Activated T-helper 1 cell treated with Interleukin-2 at 50 U/mL for 16 hours (primary cell): ENCODE results near the gene ANO9.
"Not testable (repeated sequence)": the region's sequence is repeated elsewhere in the genome, so short reads cannot be mapped to it uniquely, and the experiment has no call there.

Experiments
- DNase-seq: peaks from one replicate; pipeline ENCODE4 v3.0.0-alpha.2; 2020; ENCODE audit warnings: low read depth

Gene ANO9

DNA sequence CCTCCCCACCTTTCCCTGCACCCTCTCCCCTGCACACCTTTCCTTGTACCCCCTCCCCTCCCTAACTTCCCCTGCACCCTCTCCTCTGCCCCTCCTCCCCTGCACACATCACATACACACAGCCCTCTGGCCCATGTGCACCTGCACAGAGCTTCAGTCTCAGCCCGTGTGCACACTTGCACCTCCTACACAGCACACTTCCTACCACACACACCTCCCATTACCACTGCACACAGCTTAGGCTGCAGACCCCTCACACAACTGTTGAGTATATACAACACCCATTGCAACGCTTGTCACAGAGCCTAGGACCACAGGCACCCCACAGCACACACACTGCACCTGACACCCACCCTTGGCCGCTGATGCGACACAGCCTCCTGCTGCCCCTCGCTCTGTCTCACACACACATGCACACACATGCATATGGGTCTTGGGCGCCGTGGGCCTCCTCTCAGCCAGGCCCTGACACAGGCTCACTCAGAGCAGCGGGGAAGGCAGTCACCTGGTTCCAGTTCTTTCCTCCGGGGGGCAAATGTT, 27.4 kb downstream of the ANO9 start:
- DNase-seq, result no peak

DNA sequence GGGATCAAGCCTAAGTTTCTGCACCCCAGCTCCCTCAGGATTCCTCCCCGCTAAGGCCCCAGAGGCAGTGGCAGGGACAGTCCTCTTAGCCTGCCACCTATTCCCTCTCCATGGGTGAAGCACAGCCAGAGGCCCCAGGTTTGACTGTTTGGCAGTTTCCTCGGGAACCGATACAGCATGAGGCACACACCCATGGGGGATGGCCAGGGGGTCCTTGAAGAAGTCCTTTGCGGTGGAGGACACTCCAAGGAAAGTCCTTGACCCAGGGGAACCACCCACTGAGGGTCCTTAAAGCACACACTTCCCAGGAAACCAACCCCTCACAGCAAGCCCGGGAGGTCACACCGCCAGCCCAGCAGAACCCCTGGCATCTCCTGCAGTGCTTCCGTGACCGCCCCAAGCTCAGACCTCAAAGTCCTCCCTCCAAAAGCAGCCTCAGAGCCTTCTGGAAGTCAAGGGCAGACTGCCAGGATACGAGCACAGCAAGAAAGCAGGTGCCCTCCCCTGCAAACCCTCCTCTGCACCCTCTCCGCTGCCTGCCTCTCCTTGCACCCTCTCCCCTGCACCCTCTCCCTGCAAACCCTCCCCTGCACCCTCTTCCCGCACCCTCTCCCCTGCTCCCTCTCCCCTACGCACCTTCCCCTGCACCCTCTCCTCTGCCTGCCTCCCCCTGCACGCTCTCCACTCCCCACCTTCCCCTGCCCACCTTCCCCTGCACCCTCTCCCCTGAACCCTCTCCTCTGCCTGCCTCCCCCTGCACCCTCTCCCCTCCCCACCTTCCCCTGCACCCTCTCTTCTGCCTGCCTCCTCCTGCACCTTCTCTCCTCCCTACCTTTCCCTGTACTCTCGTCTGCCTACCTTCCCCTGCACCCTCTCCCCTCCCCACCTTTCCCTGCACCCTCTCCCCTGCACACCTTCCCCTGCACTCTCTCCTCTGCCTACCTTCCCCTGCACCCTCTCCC, 28.4 kb downstream of the ANO9 start:
- no peak for DNase-seq

DNA sequence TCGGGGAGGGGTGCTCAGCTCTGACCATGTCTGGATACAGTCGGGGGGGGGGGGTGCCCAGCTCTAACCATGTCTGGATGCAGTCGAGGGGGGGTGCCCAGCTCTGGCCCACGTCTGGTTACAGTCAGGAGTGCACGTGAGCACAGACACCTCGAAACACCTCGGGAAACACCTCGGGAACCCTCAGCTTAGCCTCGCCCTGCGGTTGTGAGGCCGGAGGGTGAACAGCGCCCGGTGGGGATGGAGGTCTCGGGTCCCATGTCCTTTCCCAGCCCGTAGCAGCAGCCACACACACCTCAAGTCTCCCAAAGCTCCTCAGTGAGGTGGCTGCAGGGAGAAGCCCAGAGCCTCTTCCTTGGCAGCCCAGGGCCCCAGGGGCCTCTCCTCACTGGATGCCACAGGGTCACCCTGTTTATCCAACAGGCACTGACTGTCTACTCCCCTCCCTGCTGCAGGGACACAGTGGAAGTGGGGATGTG, 29.1 kb downstream of the ANO9 start:
- DNase-seq, result no peak

DNA sequence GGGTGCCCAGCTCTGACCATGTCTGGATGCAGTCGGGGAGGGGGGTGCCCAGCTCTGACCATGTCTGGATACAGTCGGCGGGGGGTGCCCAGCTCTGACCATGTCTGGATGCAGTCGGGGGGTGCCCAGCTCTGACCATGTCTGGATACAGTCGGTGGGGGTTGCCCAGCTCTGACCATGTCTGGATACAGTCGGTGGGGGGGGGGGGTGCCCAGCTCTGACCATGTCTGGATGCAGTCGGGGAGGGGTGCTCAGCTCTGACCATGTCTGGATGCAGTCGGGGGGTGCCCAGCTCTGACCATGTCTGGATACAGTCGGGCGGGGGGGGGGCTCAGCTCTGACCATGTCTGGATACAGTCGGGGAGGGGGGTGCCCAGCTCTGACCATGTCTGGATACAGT, 30.3 kb downstream of the ANO9 start:
- DNase-seq, result not testable (repeated sequence)

DNA sequence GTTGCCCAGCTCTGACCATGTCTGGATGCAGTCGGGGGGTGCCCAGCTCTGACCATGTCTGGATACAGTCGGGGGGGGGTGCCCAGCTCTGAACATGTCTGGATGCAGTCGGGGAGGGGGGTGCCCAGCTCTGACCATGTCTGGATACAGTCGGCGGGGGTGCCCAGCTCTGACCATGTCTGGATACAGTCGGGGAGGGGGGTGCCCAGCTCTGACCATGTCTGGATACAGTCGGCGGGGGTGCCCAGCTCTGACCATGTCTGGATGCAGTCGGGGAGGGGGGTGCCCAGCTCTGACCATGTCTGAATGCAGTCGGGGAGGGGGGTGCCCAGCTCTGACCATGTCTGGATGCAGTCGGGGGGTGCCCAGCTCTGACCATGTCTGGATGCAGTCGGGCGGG, 31.1 kb downstream of the ANO9 start:
- DNase-seq, result not testable (repeated sequence)

DNA sequence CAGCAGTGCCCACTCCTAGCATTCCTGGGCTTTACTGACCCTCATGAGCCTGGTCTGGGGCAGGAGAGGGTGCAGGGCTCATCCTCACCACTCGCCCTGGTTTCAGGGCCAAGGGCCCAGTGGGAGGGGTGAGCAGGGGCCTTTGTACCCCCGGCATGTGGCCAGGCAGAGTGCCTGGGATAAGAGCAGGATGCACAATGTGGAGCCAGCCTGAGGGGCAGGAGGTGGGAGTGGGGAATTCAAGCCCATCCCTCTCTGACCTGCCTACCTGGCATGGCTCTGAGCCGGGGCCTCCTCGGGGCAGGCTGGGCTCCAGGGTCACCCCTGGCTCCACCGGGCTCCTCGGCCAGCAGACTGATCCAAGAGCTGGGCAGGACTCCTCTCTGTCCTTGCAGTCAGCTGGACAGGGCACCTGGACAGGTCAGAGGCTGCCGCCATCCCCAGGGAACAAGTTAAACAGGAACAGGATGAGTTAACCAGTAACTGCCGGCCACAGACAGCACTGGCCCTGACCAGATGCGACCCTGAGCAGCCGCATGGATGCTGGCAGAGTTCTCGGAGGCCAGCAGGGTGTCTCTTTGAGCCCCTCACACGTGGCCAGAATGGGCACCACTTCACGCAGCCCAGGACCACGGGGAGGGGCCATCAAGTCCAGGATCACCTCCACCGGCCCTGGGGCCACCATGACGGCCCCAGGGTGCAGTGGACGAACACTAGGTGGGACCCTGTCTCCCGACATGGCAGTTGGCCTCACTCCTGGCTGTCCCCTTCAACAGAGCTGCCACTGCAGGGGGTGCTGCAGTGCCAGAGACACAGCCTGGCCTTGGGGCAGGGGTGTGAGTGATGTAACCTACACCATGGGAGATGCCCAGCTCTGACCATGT, 32.0 kb downstream of the ANO9 start:
- DNase-seq, result no peak

DNA sequence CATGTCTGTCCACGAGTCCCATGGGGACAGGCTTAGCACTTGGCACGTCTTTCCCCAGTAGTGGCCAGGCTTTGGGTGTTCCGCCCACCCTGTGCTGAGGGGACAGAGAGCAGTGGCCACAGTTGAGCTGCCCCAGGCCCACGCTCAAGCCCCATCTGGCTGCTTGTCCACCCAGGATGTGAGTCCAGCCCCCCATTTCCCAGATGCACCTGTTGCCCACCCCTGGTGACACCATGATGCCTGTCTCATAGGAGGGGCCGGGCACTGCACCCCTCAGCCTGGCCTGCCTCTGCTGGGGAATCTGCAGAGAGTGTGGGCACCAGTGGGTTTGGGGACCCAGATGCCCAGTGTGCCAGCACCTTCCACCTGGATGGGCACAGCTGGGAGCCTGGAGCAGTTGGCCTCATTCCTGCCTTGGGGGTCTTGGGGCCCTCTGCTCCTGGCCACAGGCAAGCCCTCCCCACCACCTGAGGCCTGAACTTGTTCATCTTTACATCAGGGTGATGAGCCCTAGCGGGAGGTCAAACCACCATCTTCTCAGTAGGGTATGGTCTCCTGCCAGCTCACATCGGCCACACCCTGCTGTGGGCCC, 32.7 kb downstream of the ANO9 start:
- no peak for DNase-seq

DNA sequence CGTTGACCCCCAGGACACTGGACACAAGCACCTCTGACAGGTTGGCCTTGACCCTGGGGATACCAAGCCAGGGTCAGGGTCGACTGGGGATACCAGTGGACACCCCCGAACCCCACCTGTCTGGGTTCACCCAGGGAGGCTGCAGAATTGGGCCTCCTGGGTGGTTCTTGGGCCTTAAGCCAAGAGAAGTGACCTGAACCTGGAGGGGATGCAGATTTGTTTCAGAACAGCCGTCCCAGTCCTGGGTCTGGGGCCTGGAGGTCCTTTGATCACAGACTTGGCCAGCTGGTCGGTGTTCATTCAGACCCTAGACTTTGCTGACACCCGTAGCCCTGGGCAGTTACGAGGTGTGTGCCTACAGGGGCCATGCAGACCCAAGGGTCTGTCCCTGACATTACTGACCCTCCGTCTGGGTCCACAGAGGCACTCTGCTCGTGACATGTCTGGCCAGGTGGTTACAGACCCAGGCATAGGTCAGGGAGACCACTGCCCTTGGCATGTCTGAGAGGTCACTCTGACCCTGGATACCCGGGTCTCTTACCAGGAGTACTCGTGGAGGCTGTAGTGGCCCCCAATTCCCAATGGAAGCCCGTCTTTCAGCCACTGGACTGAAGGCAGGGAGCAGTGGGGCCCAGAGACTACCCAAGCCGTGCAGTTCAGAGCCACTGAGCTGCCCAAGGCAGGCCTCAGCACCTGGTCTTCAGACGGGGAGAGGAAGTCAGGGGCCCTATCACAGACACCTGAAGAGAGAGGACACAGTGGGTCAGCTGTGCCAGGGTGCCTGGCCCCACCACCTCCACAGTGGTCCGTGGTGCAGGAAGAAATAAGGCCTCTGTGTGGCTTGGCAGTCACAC, 33.4 kb downstream of the ANO9 start:
- DNase-seq, result no peak

DNA sequence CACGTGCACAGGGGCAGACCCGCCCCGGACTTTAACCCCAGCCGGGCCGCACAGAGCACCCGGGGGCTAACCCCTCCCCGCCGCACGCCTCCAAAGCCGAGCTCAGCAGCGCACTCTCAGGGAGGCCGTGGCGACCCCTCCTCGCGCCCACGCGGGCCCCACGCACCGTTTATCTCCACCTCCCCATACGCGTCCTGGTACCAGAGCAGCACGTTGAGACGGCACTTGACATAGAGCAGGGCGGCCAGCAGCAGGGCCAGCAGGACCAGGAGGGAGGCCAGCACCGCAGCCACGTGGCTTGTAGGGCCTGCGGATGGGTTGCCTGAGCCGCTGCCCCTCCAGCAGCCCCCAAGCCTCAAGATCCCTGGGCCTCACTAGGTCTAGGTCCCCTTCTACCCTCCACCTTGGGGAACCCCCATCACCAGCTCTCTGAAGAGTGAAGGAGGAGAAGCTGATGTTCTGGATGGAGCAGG, 34.1 kb downstream of the ANO9 start:
- DNase-seq, result no peak

DNA sequence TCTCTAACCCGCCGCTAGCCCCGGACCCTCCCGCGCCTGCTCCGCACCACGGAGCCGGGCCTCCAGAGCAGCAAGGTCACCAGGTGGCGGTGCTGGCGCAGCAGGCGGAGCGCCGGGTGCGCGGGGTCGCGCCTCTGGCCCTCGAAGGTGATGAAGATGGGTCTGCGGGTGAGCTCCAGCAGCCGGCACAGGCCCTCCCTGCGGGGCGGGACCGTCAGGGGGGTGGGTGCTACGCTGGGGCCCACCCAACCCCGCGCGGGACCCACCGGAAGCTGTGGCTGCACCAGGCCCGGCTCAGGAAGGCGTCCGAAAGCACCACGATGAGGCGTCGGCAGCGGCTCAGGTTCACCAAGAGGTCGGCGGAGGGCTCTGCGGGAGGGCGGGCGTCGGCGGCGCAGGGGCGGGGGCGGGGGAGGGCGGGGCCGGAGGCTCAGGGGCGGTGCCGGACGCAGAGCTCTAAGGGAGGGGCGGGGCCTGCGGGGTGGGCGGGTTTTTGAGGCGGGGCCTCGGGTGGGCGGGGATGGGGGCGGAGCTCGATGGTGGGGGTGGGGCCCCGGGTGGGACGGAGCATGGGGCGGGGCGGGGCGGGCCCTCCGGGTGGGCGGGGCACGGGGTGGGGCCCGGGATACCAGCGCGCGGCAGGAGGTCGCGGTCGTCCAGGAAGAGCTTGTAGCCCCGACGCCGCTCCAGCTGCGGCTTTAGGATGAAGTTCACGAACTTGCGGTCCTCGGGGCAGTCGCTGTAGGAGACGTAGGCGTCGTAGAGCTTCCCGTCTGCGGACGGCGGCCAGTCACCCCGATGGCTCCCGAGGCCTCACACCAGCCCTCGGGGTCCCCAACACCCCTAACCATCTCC, 34.8 kb downstream of the ANO9 start:
- DNase-seq, result peak; percentile 89

DNA sequence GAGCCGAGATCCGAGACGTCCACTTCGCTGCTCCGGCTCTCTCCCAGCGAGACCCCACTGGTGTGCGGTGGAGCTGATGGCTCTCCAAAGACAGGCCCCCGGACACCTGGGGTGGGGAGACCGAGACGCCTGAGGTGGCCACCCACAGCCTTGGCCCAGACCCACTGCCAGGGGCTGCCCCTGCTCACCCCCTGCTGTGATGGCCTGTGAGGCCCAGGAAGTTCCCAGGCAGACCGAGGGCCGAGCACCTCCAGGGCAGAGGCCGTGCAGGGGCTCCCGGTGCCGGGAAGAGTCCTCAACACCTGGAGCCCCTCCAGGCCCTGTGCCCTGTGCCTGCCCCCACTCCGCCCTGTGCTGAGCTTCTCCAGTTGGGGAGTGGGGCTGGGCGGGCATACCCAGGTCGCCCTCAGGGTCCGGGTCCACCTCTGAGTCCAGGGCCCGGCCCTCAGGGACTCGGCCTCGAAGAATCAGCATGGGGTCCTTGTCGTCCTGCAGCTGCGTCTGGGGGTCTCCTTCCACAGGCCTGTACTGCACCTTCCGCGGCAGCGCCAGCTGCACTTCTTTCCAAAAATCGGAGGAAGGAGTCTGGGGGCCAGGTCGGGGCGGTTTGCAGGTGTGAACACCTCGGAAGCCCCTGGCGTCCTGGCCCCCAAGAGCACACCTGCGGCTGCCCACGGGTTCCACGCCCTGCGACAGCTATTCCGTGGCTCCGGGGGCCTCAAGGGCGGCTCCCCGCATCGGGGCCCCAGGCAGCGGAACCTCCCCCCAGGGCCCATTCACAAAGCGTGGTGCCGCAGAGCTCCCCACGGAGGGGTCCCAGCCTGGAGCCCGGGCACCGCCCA, 35.6 kb downstream of the ANO9 start:
- DNase-seq, result no peak

DNA sequence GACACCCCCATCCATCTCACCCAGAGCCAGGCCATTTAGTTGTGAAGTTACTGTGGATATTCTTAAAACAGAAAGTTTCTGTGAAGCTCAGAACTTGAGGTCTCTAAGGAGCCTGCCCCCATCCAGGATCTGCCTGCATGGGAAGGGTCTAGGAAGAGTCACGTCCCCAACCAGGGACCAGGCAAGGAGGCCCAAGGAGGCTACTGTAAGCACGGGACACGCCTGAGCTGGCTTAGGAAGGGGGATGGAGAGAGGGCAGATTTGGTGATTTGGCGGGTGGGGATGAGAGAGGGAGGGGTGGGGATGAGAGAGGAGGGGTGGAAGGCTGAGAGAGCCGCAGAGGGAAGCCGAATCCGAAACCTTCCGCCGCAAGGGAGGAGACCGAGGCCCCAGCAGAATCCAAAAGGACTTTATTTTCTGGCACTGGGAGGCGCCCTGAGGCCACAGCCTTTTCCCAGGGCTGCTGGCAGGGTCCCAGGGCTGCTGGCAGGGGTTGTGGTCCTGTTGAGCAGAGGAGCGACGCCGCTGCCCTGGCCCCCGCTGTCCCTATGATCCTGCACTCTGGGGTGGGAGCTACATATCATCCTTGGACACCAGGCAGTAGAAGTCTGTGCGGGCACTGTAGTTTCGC, 36.4 kb downstream of the ANO9 start:
- no peak for DNase-seq

DNA sequence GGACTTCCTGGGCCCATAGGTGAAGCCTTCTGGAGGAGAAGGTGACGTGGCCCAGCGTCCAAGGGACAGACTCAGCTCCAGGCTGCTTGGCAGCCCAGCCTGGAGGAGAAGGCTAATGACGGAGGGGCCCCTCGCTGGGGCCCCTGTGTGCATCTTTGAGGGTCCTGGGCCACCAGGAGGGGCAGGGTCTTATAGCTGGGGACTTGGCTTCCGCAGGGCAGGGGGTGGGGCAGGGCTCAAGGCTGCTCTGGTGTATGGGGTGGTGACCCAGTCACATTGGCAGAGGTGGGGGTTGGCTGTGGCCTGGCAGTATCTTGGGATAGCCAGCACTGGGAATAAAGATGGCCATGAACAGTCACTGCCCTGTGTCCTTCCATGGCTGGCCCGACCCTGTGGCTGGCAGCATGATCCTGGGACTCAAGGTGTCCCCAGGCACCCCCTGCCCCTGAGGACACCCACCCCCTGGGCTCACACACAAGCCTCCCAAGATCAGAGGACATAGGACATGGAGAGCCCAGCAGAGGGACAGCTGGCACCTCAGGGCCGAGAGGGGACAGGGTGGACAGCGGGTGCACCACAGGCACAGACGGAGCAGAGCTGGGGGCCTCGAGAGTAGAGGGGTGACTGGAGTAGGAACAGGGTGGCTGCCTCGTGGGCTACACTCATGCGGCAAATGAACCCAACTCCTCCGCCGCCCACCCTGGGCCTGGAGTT, 37.1 kb downstream of the ANO9 start:
- no peak for DNase-seq

DNA sequence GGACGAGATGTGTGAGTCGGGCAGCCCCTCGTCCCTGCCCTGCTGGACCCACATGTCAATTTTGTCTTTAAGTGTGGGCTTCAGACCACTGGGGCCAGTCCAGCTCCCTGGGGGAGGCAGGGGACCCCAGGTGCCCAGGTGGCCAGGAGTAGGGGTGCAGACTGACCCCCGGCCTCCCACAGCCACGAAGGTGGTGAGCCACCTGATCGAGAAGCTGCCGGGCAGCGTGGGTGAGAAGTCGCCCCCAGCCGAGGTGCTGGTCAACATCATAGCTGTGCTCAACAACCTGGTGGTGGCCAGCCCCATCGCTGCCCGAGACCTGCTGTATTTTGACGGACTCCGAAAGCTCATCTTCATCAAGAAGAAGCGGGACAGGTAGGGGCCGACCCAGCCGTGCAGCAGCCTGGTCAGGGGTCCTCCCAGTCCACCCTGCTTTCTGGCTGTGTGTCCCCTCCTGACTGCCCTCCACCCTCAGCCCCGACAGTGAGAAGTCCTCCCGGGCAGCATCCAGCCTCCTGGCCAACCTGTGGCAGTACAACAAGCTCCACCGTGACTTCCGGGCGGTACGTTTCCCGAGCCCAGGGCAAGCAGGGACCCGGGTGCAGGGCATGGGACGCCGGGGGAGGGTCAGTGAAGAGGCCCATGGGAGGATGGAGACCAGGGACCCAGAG, 37.9 kb downstream of the ANO9 start:
- DNase-seq, result no peak

DNA sequence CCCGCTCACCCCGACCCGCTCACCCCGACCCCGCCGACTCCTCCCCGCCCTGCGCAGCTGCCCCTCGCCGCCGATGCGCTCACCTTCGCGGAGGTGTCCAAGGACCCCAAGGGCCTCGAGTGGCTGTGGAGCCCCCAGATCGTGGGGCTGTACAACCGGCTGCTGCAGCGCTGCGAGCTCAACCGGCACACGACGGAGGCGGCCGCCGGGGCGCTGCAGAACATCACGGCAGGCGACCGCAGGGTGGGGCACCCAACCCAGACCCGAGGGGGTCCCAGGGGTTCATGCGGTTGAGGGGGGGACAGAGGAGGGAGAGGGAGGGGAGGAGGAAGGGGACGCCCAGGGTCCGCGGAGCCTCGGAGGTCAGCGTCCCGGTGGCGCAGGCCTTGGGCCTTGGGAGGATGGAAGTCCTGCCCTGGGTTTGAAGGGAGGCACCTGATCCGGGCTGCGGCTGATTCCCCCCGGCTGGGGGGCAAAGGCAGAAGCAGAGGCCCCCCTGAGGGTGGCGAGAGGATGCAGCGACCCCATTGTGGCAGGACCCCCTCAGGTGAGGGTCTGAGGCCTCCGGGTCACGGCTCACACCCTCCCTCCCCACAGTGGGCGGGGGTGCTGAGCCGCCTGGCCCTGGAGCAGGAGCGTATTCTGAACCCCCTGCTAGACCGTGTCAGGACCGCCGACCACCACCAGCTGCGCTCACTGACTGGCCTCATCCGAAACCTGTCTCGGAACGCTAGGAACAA, 38.6 kb downstream of the ANO9 start:
- no peak for DNase-seq

DNA sequence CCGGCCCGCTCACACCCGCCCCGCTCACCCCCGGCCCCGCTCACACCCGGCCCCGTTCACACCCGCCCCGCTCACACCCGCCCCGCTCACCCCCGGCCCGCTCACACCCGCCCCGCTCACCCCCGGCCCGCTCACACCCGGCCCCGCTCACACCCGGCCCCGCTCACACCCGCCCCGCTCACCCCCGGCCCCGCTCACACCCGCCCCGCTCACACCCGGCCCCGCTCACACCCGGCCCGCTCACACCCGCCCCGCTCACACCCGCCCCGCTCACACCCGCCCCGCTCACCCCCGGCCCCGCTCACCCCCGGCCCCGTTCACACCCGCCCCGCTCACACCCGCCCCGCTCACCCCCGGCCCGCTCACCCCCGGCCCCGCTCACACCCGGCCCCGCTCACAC, 40.6 kb downstream of the ANO9 start:
- DNase-seq, result not testable (repeated sequence)

DNA sequence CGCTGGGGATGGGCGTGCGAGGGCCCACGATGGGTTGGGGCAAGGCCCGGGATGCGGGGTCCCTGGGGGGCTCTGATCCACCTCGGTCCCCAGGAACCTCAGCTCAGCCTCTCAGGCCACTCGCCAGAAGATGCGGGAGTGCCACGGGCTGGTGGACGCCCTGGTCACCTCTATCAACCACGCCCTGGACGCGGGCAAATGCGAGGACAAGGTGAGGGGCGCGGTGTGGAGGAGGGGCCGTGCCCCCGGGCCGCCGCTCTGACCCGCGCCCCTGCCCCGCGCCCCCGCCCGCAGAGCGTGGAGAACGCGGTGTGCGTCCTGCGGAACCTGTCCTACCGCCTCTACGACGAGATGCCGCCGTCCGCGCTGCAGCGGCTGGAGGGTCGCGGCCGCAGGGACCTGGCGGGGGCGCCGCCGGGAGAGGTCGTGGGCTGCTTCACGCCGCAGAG, 41.5 kb downstream of the ANO9 start:
- no peak for DNase-seq
